Colonic mucosa (tissue), 4 donors: ENCODE results near the gene RGSL1. TPM values are rescaled to one million over a fixed set of nuclear protein-coding genes. Genes with fewer than 3 reads are reported as not detected.
A peak's percentile ranks its signal among the peaks of the same experiment; 100 is the strongest.

Source experiments
- DNase-seq: peaks from one replicate; pipeline ENCODE4 v3.0.0-alpha.2; 2020
- H3K27ac ChIP-seq: fragments of 200-600 bp; one replicate; pipeline ENCODE4 v1.8.0; 2021
- H3K27me3 ChIP-seq: fragments of 200-600 bp; one replicate; pipeline ENCODE4 v1.8.0; 2021
- H3K36me3 ChIP-seq: fragments of 200-600 bp; one replicate; pipeline ENCODE4 v1.8.0; 2021
- H3K4me1 ChIP-seq: fragments of 200-600 bp; one replicate; pipeline ENCODE4 v1.8.0; 2021; ENCODE audit warnings: mild to moderate bottlenecking
- H3K4me3 ChIP-seq: fragments of 200-600 bp; one replicate; pipeline ENCODE4 v1.8.0; 2021
- H3K9ac ChIP-seq, 2 donors: one replicate each; pipeline ENCODE4 v1.7.0; 2013; ENCODE audit warnings: control low read depth in 2 of 2, low read depth in 2 of 2, low read length in 2 of 2
- H3K9me3 ChIP-seq: fragments of 200-600 bp; one replicate; pipeline ENCODE4 v1.8.0; 2021
- CTCF ChIP-seq: fragments of 200-600 bp; IDR thresholded peaks from one replicate; pipeline ENCODE4 v1.8.0; 2022; ENCODE audit warnings: antibody characterized with exemption, mild to moderate bottlenecking
- intact Hi-C: fragments of 100-400 bp; cut with DNase I; formaldehyde crosslinking; loops from one replicate; pipeline ENCODE4 v1.14.1; 2022
- total RNA-seq, 2 donors: library from RNA; stranded (reverse); fragmentation: NEBNext Ultra II Directional in 1 of 2; extraction: Animal tissue kit (Norgen Biotek cat#: 25700) in 1 of 2; gene quantifications; one replicate each; pipeline ENCODE4 v1.2.1, GENCODE V29; 2021
- donor health status: healthy.
- donor health status: DM: no; HTN: no; CAD: no.
- donor health status: DM: no; HTN: no; CAD: no.

RGSL1 gene
- total RNA-seq, 2 donors from 2014 or later = not detected

- H3K36me3 ChIP-seq = no peaks in the 10 kb centered on the region
- H3K9ac ChIP-seq = peak overlapping the region; percentile 27 to 66
- peak overlapping the region; percentile 49 for H3K4me3 ChIP-seq
- no peak overlapping the region for H3K27ac ChIP-seq
- no peak for DNase-seq
- TF ChIP-seq CTCF = no peak
- H3K9me3 ChIP-seq = no peaks in the 10 kb centered on the region
- no peaks in the 10 kb centered on the region for H3K27me3 ChIP-seq
- H3K4me1 ChIP-seq = no peaks in the 10 kb centered on the region
- intact Hi-C loops = loop anchor here (2.0 kb wide), 1 partner anchor 179 kb away; no protein-coding TSS in a partner anchor
These were observed 153.8 kb downstream of the RGSL1 start for GRCh38 chr1:182603646-182604174.

GRCh38 chr1:182604175-182605164, 154.5 kb downstream of the RGSL1 start, which contains the start of gene RGS16:
RGS16 (minus strand) TSS chr1:182604389; CDS start chr1:182604259, 130 bp downstream.
- Histone ChIP-seq H3K36me3 (no peaks in the 10 kb centered on the region), H3K27ac (no peak within 1 kb of the TSS), H3K27me3 (no peaks in the 10 kb centered on the region), H3K4me1 (no peaks in the 10 kb centered on the region), H3K9me3 (no peaks in the 10 kb centered on the region), H3K9ac (peak within 1 kb of the TSS; percentile 52 to 66), H3K4me3 (peak within 1 kb of the TSS; percentile 49)
- intact Hi-C loops = no loop called here
- no peak for TF ChIP-seq CTCF
- DNase-seq = peak; percentile 96

GRCh38 chr1:182607566-182607965, 157.6 kb downstream of the RGSL1 start:
- no peak for DNase-seq
- Histone ChIP-seq H3K36me3 (no peaks in the 10 kb centered on the region), H3K9ac (no peak overlapping the region), H3K27me3 (no peaks in the 10 kb centered on the region), H3K9me3 (no peaks in the 10 kb centered on the region), H3K27ac (no peak overlapping the region), H3K4me1 (no peaks in the 10 kb centered on the region), H3K4me3 (no peak overlapping the region)
- intact Hi-C loops = no loop called here
- no peak for TF ChIP-seq CTCF

- Histone ChIP-seq H3K4me1 (no peaks in the 10 kb centered on the region), H3K9ac (no peak overlapping the region), H3K27ac (no peak overlapping the region), H3K27me3 (no peaks in the 10 kb centered on the region), H3K4me3 (no peak overlapping the region), H3K36me3 (no peaks in the 10 kb centered on the region), H3K9me3 (no peaks in the 10 kb centered on the region)
- DNase-seq = no peak
- intact Hi-C loops = no loop called here
- TF ChIP-seq CTCF = no peak
These were observed 158.3 kb downstream of the RGSL1 start for GRCh38 chr1:182608236-182608635.

- H3K9ac ChIP-seq = no peak overlapping the region
- H3K9me3 ChIP-seq = no peaks in the 10 kb centered on the region
- no peak overlapping the region for H3K27ac ChIP-seq
- TF ChIP-seq CTCF = no peak
- no peak for DNase-seq
- intact Hi-C loops = no loop called here
- H3K36me3 ChIP-seq = no peaks in the 10 kb centered on the region
- peaks cover 3% of the 10 kb centered on the region for H3K27me3 ChIP-seq
- no peaks in the 10 kb centered on the region for H3K4me1 ChIP-seq
- no peak overlapping the region for H3K4me3 ChIP-seq
These were observed 159.1 kb downstream of the RGSL1 start for GRCh38 chr1:182608845-182609610.
